ENCODE measurements around the gene ADGRF1. TPM values are rescaled to one million over a fixed set of nuclear protein-coding genes. Genes with fewer than 3 reads are reported as not detected.

ADGRF1 gene
- total RNA-seq, 2 donors from 2014 or later: 1.7 to 2.0 TPM

- Histone ChIP-seq H3K27ac (no peak overlapping the region), H3K27me3 (no peaks in the 10 kb centered on the region), H3K9me3 (no peaks in the 10 kb centered on the region), H3K9ac (ENCODE audit: low read depth in 2 of 2, low read length in 2 of 2) (no peak overlapping the region), H3K36me3 (no peaks in the 10 kb centered on the region), H3K4me1 (no peaks in the 10 kb centered on the region), H3K4me3 (no peak overlapping the region)
- no peak for TF ChIP-seq CTCF (IDR thresholded peaks at IDR 0.05)
- DNase-seq: no peak
- intact Hi-C loops (cut with DNase I): no loop called here
Measured at GRCh38 chr6:47034926-47035325, 7.2 kb downstream of the ADGRF1 start.

GRCh38 chr6:47034421-47034820 lies 7.7 kb downstream of the ADGRF1 start:
- H3K9ac ChIP-seq (ENCODE audit: low read depth in 2 of 2, low read length in 2 of 2): peak overlapping the region in 1 of 2 donors; percentile 1
- H3K9me3 ChIP-seq: no peaks in the 10 kb centered on the region

GRCh38 chr6:47032974-47033765 lies 9.0 kb downstream of the ADGRF1 start:
- intact Hi-C loops (cut with DNase I): no loop called here
- no peak overlapping the region for H3K9ac ChIP-seq (ENCODE audit: low read depth in 2 of 2, low read length in 2 of 2)
- no peaks in the 10 kb centered on the region for H3K9me3 ChIP-seq
- no peak for TF ChIP-seq CTCF (IDR thresholded peaks at IDR 0.05)
- H3K4me3 ChIP-seq: no peak overlapping the region
- no peaks in the 10 kb centered on the region for H3K4me1 ChIP-seq
- no peak for DNase-seq
- no peaks in the 10 kb centered on the region for H3K27me3 ChIP-seq
- H3K36me3 ChIP-seq: no peaks in the 10 kb centered on the region
- H3K27ac ChIP-seq: no peak overlapping the region

More at GRCh38 chr6:47034421-47034820, 7.7 kb downstream of the ADGRF1 start:
- Histone ChIP-seq H3K36me3 (no peaks in the 10 kb centered on the region), H3K4me3 (no peak overlapping the region), H3K27me3 (no peaks in the 10 kb centered on the region), H3K4me1 (no peaks in the 10 kb centered on the region), H3K27ac (no peak overlapping the region)
- no peak for DNase-seq
- TF ChIP-seq CTCF (IDR thresholded peaks at IDR 0.05): no peak
- intact Hi-C loops (cut with DNase I): no loop called here

GRCh38 chr6:47031656-47032055 lies 10.5 kb downstream of the ADGRF1 start:
- Histone ChIP-seq H3K9ac (ENCODE audit: low read depth in 2 of 2, low read length in 2 of 2) (no peak overlapping the region), H3K27ac (no peak overlapping the region), H3K9me3 (no peaks in the 10 kb centered on the region), H3K4me3 (no peak overlapping the region), H3K27me3 (no peaks in the 10 kb centered on the region), H3K4me1 (no peaks in the 10 kb centered on the region), H3K36me3 (no peaks in the 10 kb centered on the region)
- no peak for DNase-seq
- intact Hi-C loops (cut with DNase I): no loop called here
- no peak for TF ChIP-seq CTCF (IDR thresholded peaks at IDR 0.05)

GRCh38 chr6:47029865-47030561 lies 12.1 kb downstream of the ADGRF1 start:
- intact Hi-C loops (cut with DNase I): no loop called here
- Histone ChIP-seq H3K4me3 (no peak overlapping the region), H3K9ac (ENCODE audit: low read depth in 2 of 2, low read length in 2 of 2) (no peak overlapping the region), H3K4me1 (no peaks in the 10 kb centered on the region), H3K36me3 (no peaks in the 10 kb centered on the region), H3K27me3 (no peaks in the 10 kb centered on the region), H3K27ac (no peak overlapping the region), H3K9me3 (no peaks in the 10 kb centered on the region)
- no peak for TF ChIP-seq CTCF (IDR thresholded peaks at IDR 0.05)
- no peak for DNase-seq

All from colonic mucosa (tissue), 4 donors.